ENCODE data around the gene ZNF331.

GRCh38 chr19:53520163-53520546 is 17.8 kb upstream of the ZNF331 start:
- TF ChIP-seq CTCF (IDR thresholded peaks at IDR 0.05) (no peak), POLR2A (IDR thresholded peaks at IDR 0.05) (no peak)
